Measurements from ENCODE around the gene E2F8. TPM values are rescaled to one million over a fixed set of nuclear protein-coding genes. Genes with fewer than 3 reads are reported as not detected.

Gene E2F8
- total and polyA plus RNA-seq, 9 of the 15 experiments (the other 6 are each of a cell fraction or from before 2014, with no cell fraction given): 6.9 to 23.6 (median 12.1) TPM

DNA sequence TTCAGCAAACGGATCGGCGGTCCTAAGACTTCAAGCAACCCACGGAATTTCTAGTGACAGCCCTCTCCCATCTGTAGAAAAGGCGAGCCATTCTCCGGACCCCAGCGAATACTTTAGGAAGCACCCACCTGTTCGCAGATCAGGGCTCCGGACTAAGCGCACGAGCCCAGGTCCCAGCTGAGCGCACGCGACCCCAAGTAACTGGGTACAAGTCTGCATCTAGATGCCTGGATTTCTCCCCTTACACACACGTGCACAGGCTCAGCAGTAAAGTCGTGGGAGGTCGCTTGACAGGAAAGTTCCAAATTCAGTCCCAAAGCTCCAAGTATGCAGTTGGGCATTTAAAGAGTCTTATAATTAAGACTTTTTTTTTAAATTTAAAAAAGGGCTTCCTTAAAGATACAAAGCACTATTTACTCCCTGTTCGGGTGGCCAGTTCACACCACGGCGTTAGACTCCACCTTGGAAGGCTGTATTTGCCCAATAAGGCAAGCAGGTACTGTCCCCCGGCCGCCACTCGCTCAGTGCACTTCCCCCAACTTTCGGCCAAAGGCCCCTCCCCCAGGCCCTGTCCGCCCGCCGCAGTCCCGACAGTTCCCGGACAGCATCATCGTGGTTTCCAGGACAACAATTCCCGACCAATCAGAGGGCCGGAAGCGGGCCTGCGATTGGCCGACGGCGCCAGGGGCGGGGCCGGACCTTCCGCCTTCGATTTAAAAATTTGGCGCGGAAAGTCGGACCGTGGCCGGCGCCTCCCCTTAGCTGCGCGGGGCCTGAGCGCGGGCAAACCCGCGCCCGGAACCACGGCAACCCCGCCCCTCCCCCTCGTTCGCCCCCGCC lies at the start of gene E2F8 (continued):
- TF ChIP-seq, protein P1, sequence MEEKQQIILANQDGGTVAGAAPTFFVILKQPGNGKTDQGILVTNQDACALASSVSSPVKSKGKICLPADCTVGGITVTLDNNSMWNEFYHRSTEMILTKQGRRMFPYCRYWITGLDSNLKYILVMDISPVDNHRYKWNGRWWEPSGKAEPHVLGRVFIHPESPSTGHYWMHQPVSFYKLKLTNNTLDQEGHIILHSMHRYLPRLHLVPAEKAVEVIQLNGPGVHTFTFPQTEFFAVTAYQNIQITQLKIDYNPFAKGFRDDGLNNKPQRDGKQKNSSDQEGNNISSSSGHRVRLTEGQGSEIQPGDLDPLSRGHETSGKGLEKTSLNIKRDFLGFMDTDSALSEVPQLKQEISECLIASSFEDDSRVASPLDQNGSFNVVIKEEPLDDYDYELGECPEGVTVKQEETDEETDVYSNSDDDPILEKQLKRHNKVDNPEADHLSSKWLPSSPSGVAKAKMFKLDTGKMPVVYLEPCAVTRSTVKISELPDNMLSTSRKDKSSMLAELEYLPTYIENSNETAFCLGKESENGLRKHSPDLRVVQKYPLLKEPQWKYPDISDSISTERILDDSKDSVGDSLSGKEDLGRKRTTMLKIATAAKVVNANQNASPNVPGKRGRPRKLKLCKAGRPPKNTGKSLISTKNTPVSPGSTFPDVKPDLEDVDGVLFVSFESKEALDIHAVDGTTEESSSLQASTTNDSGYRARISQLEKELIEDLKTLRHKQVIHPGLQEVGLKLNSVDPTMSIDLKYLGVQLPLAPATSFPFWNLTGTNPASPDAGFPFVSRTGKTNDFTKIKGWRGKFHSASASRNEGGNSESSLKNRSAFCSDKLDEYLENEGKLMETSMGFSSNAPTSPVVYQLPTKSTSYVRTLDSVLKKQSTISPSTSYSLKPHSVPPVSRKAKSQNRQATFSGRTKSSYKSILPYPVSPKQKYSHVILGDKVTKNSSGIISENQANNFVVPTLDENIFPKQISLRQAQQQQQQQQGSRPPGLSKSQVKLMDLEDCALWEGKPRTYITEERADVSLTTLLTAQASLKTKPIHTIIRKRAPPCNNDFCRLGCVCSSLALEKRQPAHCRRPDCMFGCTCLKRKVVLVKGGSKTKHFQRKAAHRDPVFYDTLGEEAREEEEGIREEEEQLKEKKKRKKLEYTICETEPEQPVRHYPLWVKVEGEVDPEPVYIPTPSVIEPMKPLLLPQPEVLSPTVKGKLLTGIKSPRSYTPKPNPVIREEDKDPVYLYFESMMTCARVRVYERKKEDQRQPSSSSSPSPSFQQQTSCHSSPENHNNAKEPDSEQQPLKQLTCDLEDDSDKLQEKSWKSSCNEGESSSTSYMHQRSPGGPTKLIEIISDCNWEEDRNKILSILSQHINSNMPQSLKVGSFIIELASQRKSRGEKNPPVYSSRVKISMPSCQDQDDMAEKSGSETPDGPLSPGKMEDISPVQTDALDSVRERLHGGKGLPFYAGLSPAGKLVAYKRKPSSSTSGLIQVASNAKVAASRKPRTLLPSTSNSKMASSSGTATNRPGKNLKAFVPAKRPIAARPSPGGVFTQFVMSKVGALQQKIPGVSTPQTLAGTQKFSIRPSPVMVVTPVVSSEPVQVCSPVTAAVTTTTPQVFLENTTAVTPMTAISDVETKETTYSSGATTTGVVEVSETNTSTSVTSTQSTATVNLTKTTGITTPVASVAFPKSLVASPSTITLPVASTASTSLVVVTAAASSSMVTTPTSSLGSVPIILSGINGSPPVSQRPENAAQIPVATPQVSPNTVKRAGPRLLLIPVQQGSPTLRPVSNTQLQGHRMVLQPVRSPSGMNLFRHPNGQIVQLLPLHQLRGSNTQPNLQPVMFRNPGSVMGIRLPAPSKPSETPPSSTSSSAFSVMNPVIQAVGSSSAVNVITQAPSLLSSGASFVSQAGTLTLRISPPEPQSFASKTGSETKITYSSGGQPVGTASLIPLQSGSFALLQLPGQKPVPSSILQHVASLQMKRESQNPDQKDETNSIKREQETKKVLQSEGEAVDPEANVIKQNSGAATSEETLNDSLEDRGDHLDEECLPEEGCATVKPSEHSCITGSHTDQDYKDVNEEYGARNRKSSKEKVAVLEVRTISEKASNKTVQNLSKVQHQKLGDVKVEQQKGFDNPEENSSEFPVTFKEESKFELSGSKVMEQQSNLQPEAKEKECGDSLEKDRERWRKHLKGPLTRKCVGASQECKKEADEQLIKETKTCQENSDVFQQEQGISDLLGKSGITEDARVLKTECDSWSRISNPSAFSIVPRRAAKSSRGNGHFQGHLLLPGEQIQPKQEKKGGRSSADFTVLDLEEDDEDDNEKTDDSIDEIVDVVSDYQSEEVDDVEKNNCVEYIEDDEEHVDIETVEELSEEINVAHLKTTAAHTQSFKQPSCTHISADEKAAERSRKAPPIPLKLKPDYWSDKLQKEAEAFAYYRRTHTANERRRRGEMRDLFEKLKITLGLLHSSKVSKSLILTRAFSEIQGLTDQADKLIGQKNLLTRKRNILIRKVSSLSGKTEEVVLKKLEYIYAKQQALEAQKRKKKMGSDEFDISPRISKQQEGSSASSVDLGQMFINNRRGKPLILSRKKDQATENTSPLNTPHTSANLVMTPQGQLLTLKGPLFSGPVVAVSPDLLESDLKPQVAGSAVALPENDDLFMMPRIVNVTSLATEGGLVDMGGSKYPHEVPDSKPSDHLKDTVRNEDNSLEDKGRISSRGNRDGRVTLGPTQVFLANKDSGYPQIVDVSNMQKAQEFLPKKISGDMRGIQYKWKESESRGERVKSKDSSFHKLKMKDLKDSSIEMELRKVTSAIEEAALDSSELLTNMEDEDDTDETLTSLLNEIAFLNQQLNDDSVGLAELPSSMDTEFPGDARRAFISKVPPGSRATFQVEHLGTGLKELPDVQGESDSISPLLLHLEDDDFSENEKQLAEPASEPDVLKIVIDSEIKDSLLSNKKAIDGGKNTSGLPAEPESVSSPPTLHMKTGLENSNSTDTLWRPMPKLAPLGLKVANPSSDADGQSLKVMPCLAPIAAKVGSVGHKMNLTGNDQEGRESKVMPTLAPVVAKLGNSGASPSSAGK (IDR thresholded peaks at IDR 0.05): peak; percentile 62; the same call in 1 of the 2 replicates
- peak; percentile 66 for TF ChIP-seq RBBP5 (IDR thresholded peaks at IDR 0.05; ENCODE audit: borderline replicate concordance, insufficient read depth, low read length, poor library complexity, severe bottlenecking)
- TF ChIP-seq ZEB2 (IDR thresholded peaks at IDR 0.05): no peak
- TF ChIP-seq CHD4 (IDR thresholded peaks at IDR 0.05; ENCODE audit: insufficient read depth, insufficient replicate concordance, low read depth, low read length, poor library complexity, severe bottlenecking): no peak
- no peak for TF ChIP-seq FOXJ2 (tag; IDR thresholded peaks at IDR 0.05)
- TF ChIP-seq ZNF766 (CRISPR knock-in tag; conservative IDR thresholded peaks at IDR 0.05): 0 out of 2 replicates have a peak, but pooled peaks have one; percentile 42
- peak; percentile 81 for TF ChIP-seq GABPA (tag; conservative IDR thresholded peaks at IDR 0.05; ENCODE audit: low read depth)
- no peak for TF ChIP-seq GTF2E2 (tag; IDR thresholded peaks at IDR 0.05)
- no peak for TF ChIP-seq ZFX (CRISPR knock-in tag; IDR thresholded peaks at IDR 0.05)
- TF ChIP-seq ZNF253 (CRISPR knock-in tag; conservative IDR thresholded peaks at IDR 0.05): no peak
- TF ChIP-seq RFX7 (CRISPR knock-in tag; IDR thresholded peaks at IDR 0.05): no peak
- no peak for TF ChIP-seq MAFF (IDR thresholded peaks at IDR 0.05; ENCODE audit: low read length)
- TF ChIP-seq SP2 (IDR thresholded peaks at IDR 0.05; ENCODE audit: extremely low read depth, low read depth, low read length, poor library complexity, severe bottlenecking): no peak
- TF ChIP-seq HDAC1 (IDR thresholded peaks at IDR 0.05): peak in 1 of 2 experiments; percentile 70; a peak in 1 of 4 replicates
- no peak for TF ChIP-seq TGIF2 (CRISPR knock-in tag; IDR thresholded peaks at IDR 0.05)
- TF ChIP-seq ZNF140 (CRISPR knock-in tag; IDR thresholded peaks at IDR 0.05): no peak
- no peak for TF ChIP-seq ZNF696 (CRISPR knock-in tag; conservative IDR thresholded peaks at IDR 0.05)

All from K562 (cell line).